Stimulated activated CD8-positive, alpha-beta memory T cell treated with anti-CD3 and anti-CD28 coated beads, Interleukin-12 subunit alpha, Interleukin-12 subunit beta, amount 100 ng/mL, for 4 hours (primary cell): ENCODE data around the gene SCPEP1.
"Not testable (repeated sequence)": the region's sequence is repeated elsewhere in the genome, so short reads cannot be mapped to it uniquely, and the experiment has no call there.

Experiments used
- DNase-seq: peaks from one replicate; pipeline ENCODE4 v3.0.0-alpha.2; 2020; ENCODE audit warnings: low read depth

The SCPEP1 gene

GRCh38 chr17:56977673-56978395 lies at the start of gene SCPEP1:
TSS of gene SCPEP1 (plus strand) at chr17:56978131. CDS start at chr17:56978160, 29 bp downstream.
- peak; percentile 72 for DNase-seq

GRCh38 chr17:56928586-56928985 lies 49.3 kb upstream of the SCPEP1 start:
- DNase-seq = no peak

- no peak for DNase-seq
Measured at GRCh38 chr17:56929362-56929969, 48.5 kb upstream of the SCPEP1 start.

- no peak for DNase-seq
Measured at GRCh38 chr17:56930739-56931337, 47.1 kb upstream of the SCPEP1 start.

- DNase-seq = no peak
Measured at GRCh38 chr17:56933151-56933745, 44.7 kb upstream of the SCPEP1 start.

- no peak for DNase-seq
Measured at GRCh38 chr17:56933868-56934267, 44.1 kb upstream of the SCPEP1 start.

GRCh38 chr17:56934280-56934679 lies 43.7 kb upstream of the SCPEP1 start:
- DNase-seq = no peak

- DNase-seq = no peak
Measured at GRCh38 chr17:56935461-56935860, 42.5 kb upstream of the SCPEP1 start.

- no peak for DNase-seq
Measured at GRCh38 chr17:56936697-56937322, 41.1 kb upstream of the SCPEP1 start.

GRCh38 chr17:56937687-56938086 lies 40.2 kb upstream of the SCPEP1 start:
- DNase-seq = no peak

GRCh38 chr17:56938206-56938605 lies 39.7 kb upstream of the SCPEP1 start:
- not testable (repeated sequence) for DNase-seq

GRCh38 chr17:56939869-56940484 lies 38.0 kb upstream of the SCPEP1 start:
- no peak for DNase-seq

- DNase-seq = no peak
Measured at GRCh38 chr17:56943505-56944125, 34.3 kb upstream of the SCPEP1 start.

GRCh38 chr17:56945938-56946505 lies 31.9 kb upstream of the SCPEP1 start:
- DNase-seq = no peak

GRCh38 chr17:56947741-56948140 lies 30.2 kb upstream of the SCPEP1 start:
- no peak for DNase-seq

- no peak for DNase-seq
Measured at GRCh38 chr17:56948491-56948890, 29.4 kb upstream of the SCPEP1 start.

GRCh38 chr17:56949595-56949994 lies 28.3 kb upstream of the SCPEP1 start:
- no peak for DNase-seq

- DNase-seq = no peak
Measured at GRCh38 chr17:56956992-56957391, 20.9 kb upstream of the SCPEP1 start.

GRCh38 chr17:56960596-56961538 lies 17.1 kb upstream of the SCPEP1 start, which contains the start of gene COIL:
TSS of gene COIL (minus strand) at chr17:56961050. CDS start at chr17:56961019, 31 bp downstream.
- peak; percentile 84 for DNase-seq

GRCh38 chr17:56965241-56965640 lies 12.7 kb upstream of the SCPEP1 start:
- not testable (repeated sequence) for DNase-seq
